ENCODE data around the gene OTUB1.

DNA sequence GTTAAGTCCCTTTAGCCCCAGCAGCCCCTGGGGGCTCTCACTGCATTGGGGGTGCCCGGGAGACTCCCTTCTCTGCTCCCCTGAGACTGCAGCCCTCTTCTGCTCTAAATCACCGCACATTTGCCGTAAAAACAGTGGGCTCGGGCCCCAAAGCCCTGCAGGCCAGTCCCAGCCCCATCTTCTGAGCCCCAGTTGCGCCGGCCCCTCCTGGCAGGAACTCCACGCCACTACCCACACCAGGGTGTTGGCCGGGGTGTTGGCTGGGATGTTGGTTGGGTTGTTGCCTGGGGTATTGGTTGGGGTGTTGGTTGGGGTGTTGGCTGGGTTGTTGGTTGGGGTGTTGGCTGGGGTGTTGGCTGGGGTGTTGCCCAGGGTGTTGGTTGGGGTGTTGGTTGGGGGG is 23.5 kb downstream of the OTUB1 start:
- TF ChIP-seq, protein P1, sequence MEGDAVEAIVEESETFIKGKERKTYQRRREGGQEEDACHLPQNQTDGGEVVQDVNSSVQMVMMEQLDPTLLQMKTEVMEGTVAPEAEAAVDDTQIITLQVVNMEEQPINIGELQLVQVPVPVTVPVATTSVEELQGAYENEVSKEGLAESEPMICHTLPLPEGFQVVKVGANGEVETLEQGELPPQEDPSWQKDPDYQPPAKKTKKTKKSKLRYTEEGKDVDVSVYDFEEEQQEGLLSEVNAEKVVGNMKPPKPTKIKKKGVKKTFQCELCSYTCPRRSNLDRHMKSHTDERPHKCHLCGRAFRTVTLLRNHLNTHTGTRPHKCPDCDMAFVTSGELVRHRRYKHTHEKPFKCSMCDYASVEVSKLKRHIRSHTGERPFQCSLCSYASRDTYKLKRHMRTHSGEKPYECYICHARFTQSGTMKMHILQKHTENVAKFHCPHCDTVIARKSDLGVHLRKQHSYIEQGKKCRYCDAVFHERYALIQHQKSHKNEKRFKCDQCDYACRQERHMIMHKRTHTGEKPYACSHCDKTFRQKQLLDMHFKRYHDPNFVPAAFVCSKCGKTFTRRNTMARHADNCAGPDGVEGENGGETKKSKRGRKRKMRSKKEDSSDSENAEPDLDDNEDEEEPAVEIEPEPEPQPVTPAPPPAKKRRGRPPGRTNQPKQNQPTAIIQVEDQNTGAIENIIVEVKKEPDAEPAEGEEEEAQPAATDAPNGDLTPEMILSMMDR (IDR thresholded peaks at IDR 0.05; ENCODE audit: insufficient read depth, low read length, poor library complexity, severe bottlenecking) = no peak
- TF ChIP-seq EZH2phosphoT487 (conservative IDR thresholded peaks at IDR 0.05; ENCODE audit: low read length) = no peak

Data from SU-DHL-6 (cell line).